NCI-H526 (cell line): ENCODE results near the gene GIMAP7.
"Not testable (repeated sequence)": the region's sequence is repeated elsewhere in the genome, so short reads cannot be mapped to it uniquely, and the experiment has no call there.

Experiments used
- DNase-seq, 2 experiments: peaks; one replicate each; lab custom pipeline; 2025; lab: John Stamatoyannopoulos, UW

Gene GIMAP7

GRCh38 chr7:150514748-150515222 lies at the start of gene GIMAP7:
TSS of gene GIMAP7 (plus strand) at chr7:150514872. CDS start at chr7:150519975, 5,103 bp downstream.
- DNase-seq = no peak

GRCh38 chr7:150464962-150465361 lies 49.7 kb upstream of the GIMAP7 start:
- no peak for DNase-seq

GRCh38 chr7:150465414-150465813 lies 49.3 kb upstream of the GIMAP7 start:
- no peak for DNase-seq

- no peak for DNase-seq
Measured at GRCh38 chr7:150466477-150466876, 48.2 kb upstream of the GIMAP7 start.

GRCh38 chr7:150468241-150468640 lies 46.4 kb upstream of the GIMAP7 start:
- no peak for DNase-seq

- no peak for DNase-seq
Measured at GRCh38 chr7:150471886-150472285, 42.8 kb upstream of the GIMAP7 start.

GRCh38 chr7:150473902-150474301 lies 40.8 kb upstream of the GIMAP7 start:
- no peak for DNase-seq

GRCh38 chr7:150476285-150476684 lies 38.4 kb upstream of the GIMAP7 start:
- no peak for DNase-seq

- DNase-seq = no peak
Measured at GRCh38 chr7:150476819-150477631, 37.6 kb upstream of the GIMAP7 start.

- no peak for DNase-seq
Measured at GRCh38 chr7:150479023-150479716, 35.5 kb upstream of the GIMAP7 start.

GRCh38 chr7:150481186-150481920 lies 33.3 kb upstream of the GIMAP7 start:
- no peak for DNase-seq

GRCh38 chr7:150481922-150482321 lies 32.8 kb upstream of the GIMAP7 start:
- DNase-seq = no peak

GRCh38 chr7:150483514-150483913 lies 31.2 kb upstream of the GIMAP7 start:
- not testable (repeated sequence) for DNase-seq

- DNase-seq = not testable (repeated sequence)
Measured at GRCh38 chr7:150484071-150484470, 30.6 kb upstream of the GIMAP7 start.

- no peak for DNase-seq
Measured at GRCh38 chr7:150487625-150488024, 27.0 kb upstream of the GIMAP7 start.

- no peak for DNase-seq
Measured at GRCh38 chr7:150489782-150490181, 24.9 kb upstream of the GIMAP7 start.

GRCh38 chr7:150493442-150493841 lies 21.2 kb upstream of the GIMAP7 start:
- not testable (repeated sequence) for DNase-seq

GRCh38 chr7:150502519-150502918 lies 12.2 kb upstream of the GIMAP7 start:
- DNase-seq = no peak

- no peak for DNase-seq
Measured at GRCh38 chr7:150503155-150503554, 11.5 kb upstream of the GIMAP7 start.

GRCh38 chr7:150503581-150503980 lies 11.1 kb upstream of the GIMAP7 start:
- DNase-seq = no peak

GRCh38 chr7:150507947-150508602 lies 6.6 kb upstream of the GIMAP7 start:
- no peak for DNase-seq

GRCh38 chr7:150511048-150511447 lies 3.6 kb upstream of the GIMAP7 start:
- no peak for DNase-seq
